HS-5 (cell line): ENCODE measurements around the gene FAM89B.

Experiments
- DNase-seq: peaks from one replicate; pipeline ENCODE4 v3.0.0-alpha.2; 2012; ENCODE audit warnings: low read depth

The FAM89B gene

DNA sequence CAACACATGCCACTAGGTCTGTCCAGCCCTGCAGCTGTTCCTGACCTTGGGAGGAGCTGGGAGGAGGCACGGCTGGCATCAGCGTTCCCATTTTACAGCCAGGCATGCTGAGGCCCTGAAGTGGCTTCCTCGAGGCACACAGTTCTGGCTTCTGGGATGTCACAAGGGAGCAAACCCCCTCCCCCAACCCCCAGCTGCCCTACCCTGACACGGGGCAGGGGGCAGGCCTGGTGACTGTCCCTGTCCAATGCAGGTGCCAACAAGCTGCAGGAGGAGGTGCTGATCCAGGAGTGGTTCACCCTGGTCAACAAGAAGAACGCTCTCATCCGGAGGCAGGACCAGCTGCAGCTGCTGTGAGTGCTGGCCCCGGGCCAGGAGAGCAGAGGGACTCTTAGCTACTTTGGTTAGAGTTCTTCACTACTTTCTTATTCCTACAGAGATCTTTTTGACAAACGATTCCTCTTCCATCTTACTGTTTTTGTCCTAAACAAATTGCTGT, 18.0 kb downstream of the FAM89B start:
- no peak for DNase-seq

DNA sequence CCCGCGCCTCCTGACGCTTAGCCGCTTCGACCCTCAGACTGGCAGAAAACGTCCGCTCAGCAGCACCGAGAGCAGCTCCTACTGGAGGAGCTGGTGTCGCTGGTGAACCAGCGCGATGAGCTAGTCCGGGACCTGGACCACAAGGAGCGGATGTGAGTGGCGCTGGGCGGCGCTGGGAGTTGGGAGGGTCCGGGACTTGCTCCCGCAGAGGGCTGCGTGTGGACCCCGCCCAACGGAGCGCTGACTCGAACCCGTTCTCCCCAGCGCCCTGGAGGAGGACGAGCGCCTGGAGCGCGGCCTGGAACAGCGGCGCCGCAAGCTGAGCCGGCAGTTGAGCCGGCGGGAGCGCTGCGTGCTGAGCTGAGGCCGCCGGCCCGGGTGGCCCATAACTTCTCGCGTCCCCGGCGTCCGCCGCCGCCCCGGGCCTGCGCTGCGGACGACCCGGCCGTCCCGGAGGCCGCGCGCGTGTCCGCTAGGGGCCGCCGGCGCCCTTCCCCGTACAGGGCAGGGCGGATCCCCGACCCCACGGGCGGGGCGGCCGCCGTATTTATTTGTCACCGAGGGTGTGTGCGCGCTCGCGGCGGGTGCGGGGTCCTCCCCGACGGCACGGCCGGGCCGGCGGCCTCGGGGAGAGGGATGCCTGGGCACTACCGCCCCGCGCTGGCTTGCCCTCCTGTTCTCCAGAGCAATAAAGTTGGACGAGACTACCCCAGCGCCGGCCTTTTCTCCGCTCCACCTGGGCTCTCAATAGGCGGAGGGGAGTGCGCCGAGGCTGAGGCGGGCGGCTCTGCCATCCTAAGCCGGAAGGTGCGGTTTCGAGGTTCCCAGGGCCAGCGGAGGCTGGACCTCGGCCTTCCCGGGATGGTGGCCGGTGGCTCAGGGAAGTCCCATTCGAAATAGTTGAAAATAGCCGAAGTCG, 19.9 kb downstream of the FAM89B start:
- no peak for DNase-seq

DNA sequence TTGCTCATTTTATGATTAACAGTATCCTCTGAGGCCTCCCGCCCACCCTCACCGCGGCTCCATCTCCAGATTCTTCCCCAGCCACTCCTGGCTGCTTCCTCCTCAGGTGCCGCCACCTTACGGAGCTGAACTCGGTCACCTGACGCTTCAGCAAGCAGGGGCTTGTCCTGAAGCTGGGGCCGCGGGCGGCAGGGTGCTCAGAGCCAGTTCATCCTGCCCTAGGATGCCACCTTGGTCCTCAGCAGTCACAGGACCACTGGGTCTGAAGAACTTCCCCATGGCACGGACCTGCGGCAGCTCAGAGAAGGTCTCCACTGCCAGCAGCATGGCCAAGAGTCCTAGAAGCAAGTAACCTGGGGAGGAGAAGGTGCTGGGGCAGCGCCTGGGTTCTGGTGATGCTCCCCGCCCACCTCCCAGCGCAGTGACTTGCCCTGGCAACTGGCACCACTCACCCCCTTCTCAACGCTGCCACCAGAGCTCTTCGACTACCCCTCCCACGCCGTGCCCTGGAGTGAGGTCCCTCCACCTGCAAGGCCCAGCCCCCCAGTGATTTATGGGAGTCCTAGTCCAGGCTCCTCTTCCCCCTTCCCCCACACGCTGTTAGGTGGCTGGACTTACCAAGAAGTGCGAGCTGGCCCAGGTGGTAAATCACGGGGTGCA, 20.6 kb downstream of the FAM89B start:
- no peak for DNase-seq

DNA sequence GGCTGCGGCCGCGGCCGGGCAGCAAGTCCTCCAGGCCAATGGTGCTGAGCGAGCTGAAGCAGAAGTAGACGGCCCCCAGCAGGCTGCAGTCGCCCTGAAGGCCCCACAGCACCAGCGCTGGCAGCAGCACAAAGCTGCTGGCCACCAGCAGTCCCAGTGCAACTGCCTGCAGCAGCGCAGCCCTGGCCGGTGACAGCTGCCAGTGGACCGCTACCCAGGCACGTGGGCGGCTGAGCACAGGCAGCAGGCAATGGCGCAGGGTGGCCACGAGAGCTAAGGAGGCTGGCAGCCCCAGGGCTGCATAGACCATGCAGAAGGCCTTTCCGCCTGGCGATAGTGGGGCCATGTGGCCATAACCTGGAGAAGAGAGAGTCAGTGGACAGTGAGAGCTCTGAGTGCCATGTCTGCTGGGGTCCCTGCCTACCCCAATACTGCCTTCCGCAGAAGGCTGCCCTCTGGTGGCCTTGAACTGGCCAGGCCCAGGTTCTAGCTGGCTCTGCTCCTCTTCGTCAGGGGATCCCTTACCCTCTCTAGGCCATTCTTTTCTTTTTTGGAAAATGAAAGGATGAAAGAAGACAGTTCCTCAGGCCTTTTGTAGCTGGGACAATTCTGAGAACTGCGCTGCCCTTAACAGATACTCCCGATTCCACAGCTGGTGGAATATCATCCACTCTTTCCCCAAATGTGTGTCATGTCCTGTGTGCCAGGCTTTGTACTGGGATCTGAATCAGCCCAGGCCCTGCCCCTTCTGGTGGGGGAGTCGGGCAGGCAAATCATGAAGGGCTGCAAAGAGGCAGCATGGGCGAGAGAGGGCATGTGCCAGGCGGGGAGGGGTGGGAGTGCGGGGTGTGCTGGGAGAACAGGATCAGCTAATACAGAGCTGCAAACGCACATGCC, 21.4 kb downstream of the FAM89B start:
- DNase-seq, result no peak

DNA sequence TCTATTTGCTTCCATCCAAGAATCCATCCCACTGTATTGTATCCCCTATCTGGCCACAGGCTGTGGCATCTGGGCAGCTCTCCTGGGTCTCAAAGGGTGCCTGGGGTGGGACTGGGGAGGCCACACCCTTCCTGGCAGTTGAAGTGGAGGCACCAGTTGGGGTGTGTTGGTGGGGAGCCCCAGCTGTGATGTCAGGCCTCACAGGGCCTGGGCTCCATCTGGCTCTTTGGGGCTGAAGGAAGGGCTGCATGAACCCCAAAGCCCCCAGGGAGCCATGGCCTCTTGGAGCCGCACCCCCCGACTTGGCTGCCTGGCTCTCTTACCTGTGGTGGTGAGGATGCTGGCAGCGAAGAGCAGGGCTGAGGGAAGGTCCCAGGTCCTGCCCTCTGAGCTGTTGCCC, 22.8 kb downstream of the FAM89B start:
- DNase-seq, result no peak

DNA sequence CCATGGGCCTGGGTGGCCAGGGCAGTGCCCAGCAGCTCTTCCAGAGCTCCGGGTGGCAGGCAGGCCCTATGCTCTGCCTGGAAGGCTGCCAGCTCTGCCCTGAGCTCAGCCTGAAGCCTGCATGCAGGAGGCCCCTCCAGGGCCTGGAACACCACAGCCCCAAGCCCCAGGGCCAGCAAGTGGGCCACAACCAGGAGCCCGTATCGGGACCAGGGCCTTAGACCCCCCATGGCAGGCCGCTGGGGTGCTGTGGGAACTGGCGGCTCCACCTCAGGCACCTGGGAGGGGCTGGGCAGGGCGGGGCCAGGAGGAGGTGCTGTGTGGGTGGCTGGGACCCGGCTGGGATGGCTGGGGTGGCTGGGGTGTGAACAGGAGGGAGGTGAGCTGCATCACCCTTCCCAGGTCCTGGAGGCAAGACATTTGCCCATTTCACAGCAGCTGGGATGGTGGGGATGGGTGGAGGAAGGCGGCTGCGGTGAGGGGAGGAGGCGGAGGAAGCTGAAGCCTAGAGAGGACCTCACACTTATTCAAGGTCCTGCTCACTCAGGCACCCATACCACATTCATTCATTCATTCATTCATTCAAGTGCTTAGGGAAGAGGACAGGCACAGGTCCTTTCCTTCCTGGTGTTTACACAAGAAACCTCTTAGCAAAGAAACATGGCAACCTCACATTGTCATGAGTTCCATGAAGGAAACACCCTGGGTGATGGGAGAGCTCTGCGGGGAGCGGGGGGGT, 23.4 kb downstream of the FAM89B start, which contains the start of gene KCNK7:
KCNK7 (minus strand) TSS at position 258 of the 739 bp plus-strand sequence; CDS start at position 230, 28 bp downstream.
- DNase-seq, result no peak

DNA sequence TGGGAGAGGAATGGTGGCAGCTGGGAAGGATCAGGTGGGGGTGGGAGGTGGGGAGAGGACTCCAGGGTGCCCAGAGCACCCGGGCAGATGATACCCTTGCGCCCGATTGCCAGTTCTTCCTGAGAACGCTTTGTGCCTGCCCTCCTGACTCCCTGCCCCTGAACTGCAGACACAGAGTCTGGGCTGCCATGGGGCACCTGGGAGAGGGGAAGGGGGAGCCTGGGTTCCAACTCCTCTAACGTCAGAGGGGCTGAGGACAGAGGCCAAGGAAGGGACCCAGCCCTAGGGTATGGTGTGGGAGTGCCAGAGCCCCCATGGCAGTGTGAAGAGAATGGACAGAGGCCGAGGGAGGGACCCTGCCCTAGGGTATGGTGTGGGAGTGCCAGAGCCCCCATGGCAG, 24.2 kb downstream of the FAM89B start:
- no peak for DNase-seq

DNA sequence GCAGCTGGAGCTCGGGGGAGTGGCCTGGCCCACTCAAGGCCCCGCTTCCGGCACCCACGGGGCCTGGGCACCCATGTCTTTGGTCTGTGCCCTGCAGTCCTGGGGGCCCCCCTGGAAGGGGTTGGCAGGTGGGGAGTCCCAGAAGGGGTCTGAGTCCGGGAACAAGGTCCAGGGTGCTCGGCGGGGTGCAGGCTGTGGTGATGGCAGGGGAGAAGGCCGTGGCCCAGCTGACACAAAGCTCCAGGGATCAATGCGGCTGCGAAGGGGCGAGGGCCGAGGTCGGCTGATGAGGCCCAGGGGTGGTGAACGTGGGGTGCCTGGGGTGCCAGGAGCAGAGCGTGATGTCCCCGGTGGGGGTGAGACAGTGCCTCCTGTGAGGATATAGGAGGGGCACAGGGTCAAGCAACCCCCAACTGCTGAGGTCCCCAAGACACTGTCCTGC, 25.9 kb downstream of the FAM89B start:
- DNase-seq, result no peak

DNA sequence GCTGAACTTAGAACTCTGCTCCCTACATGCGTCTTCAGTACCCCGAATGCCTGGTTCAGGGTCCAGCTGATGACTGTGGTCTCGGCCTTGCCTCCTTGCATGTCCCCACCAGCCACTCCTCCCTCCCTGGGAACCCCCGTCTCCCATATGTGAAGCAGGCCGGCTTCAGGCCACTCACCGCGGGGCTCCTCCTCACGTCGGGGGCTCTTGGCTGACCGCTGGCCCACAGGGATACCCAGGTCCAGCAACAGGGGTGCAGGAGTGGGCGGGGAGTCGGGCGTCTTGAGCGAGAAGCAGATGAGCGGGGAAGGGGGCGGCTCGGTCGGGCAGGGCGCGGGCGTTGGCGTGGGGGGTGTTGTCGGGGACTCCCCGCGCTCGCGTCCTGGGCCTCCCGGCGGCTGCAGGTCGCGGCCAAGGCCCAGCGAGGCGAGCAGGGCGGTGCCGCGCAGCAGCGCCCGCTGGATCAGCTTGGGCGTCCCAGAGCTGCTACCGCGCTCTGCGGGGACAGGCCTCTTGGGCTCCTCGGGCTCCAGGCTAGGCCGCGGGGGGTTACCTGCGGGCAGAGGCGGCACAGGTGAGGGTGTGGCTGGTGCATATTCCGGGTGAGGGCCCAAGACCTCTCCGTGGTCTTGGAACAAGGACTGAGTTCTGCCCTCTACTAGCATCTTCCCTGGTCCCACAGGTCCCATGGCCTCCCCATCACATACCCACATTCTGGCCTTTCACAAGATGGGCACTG, 27.0 kb downstream of the FAM89B start:
- DNase-seq, result no peak

DNA sequence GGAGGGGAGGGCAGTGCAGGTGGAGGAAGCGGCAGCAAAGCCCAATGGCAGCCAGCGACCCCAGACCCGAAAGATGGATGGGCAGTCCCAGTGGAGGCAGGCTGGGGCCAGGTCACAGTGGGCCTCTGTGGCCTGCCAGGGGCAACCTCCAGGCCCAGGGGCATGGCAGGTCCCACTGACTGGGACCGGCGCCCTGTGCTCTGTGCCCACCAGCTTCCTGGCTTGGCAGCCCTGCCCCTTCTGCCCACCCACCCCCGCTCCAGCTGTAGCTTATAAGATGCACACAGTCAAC, 27.6 kb downstream of the FAM89B start:
- DNase-seq, result no peak

DNA sequence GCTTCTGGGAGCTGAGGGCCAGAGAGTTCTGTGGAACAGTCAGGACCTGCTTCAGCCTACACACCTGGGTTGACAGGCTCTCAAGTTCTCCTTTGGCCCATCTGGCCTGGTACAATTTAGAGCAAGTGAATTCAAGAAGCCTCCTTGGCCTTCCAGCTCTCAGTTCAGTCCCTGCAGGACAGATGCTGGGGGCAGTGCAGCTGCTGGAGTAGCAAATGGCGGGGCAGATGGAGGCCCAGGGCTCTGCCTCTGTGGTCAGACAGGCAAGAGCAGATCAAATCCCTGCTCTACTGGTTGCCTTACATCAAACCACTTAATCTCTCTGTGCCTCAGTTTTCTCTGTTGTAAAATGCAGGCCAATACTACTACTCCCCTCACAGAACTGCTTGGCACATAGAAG, 31.9 kb downstream of the FAM89B start:
- no peak for DNase-seq

DNA sequence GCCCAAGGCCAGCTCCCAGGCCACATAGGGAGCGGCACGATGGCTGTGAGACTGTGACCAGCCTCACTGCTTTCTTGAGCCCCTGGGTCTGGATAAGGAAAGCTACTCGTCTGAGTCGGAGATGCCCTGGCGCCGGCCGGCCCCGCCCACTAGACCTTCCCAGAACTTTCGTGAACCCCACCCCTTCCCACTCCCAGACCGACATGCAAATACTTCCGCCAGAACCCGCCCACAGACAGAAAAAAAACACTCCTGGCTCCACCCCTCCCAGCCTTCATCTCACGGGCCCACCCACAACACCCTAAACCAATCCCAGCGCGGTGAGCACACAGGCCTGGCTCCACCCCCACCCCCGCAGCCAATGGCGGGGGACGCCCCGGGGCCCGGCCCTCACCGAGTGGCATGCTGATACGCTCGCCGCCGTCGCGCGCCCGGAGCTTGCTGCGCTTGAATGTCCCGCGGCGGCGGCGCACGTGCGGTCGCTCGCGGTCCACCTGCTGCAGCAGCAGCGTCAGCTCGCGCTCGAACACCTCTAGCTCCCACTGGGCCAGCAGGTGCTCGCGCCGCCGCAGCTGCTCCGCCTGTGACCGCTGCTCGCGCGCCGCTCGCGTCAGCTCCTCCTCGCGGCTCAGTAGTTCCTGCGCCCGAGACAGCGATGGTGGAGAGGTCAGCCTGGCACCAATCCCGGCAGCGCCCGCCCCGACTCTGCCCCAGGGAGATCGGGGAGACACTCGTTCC, 34.7 kb downstream of the FAM89B start:
- DNase-seq, result peak; percentile 37

DNA sequence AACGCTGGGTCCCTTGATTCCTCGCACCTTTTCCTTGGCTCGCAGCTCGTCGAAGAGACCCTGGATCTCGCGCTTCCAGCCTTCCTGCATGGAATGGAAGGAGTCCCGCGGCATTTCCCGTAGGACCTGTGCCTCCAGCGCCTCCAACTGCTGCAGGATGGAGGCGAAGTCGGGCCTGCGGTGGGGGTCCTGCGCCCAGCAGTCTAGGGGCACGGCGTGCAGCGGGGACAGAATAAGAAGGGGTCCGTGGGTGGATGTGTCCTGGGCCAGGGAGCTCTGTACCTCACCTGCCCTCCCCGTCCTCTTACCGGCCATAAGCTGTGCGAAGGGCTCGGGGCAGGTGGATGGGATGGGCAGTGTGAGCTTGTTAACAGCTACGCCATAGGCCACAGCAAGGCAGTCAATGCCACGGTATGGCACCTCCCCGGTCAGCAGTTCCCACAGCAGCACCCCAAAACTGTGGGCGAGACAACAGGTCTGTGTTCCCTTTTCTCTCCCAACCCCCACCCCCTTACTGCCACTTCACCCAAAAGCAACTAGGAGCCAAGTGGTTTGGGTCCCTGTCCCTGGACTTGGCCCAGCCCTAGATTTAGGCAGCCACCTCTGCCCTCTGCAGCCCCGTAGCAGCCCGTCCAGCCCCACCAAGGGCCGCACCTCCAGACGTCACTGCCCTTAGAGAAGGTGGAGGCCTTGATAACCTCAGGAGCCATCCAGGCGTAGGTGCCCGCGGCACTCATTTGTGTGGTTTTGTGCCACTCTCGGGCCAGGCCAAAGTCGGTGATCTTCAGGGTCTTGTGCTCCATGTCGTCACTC, 35.5 kb downstream of the FAM89B start:
- no peak for DNase-seq

DNA sequence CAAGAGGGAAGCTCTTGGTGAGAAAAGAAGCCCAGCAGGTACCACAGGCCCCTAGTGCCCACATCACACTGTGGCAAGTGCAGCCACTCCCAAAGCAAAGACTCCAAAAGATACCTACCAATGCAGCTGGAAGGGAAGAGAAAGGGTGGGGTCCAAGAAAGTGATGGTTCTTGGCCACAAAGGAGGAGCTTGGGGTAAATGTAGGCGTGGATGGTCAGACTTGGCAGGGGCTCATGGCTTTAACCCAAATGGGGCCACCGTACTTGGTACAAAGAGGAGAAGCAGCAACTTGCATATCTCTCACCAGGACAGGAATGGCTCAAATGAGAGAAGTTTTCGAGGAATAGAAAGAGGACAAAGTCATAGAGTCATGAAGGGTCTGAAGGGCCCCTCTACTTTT, 36.9 kb downstream of the FAM89B start:
- no peak for DNase-seq

DNA sequence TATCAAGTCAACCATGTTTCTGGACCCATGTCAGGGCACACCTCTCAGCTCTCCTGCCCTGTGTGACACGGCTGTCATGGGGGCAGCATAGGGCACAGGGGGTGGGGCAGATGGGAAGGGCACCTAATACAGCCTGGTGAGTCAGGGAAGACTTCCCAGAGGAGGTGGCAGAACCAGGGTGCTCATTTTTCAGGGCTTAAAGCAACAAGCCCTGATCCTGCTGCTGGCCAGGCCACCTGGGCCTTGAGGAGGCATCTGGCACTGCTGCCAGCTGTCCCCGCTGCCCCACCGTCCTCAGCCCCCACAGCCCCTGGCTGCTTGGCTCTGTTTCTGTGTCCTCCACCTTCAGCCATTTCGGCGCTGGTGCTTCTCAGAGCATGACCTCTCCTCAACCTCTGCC, 37.3 kb downstream of the FAM89B start:
- DNase-seq, result no peak

DNA sequence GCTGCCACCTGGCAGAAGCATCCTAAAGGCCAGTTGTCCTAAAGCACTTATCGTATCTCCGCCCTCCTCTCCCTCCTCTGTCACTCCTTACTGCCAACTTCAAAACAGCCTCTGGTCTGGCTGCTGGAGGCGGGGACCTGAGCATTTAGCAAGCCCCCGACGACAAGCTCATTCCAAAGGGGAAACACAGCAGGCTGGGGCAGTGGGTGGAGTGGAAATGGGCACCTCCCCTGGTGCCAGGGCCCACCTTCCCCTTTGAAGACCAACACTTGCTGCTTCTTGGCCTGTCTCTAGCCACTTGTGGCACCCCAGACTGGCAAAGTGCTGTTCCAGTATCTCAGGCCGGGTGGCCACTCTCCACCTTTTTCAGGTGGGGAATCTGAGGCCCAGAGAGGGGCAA, 38.1 kb downstream of the FAM89B start:
- DNase-seq, result no peak

DNA sequence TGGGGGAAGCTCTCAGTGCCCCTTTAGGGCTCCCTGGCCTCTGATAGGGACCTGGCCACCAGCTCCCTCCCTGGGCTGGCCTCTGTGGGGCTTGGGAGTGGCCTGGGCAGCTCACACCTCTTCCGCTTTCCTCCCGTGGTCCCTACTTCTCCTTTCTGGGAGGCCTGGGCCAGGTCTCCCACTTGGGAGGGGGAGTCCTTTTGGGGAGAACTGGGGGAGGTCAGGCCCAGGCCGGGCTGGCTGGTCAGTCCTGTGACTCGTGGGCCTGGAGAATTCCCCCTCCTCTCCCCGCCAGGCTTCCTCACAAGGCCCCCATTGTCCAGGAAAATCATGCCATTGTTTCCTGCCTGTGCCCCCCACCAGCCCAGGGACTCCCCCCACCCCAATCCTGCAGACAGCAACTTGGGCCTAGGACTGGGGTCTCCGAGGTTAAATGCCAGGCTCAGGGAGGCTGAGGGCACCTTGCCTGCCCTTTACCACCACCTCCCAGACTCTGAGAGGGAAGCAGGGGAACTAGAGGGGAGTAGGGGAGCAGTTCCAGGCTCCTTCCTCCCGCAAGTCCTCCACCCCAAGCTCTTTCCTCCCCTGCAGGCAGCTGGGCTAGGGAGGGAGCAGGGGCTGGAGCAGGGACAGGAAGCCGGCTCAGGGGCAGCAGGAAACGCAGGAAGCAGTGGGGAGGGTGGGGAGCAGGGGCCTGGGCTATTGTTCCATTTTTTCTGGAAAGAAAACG, 38.9 kb downstream of the FAM89B start:
- DNase-seq, result no peak

DNA sequence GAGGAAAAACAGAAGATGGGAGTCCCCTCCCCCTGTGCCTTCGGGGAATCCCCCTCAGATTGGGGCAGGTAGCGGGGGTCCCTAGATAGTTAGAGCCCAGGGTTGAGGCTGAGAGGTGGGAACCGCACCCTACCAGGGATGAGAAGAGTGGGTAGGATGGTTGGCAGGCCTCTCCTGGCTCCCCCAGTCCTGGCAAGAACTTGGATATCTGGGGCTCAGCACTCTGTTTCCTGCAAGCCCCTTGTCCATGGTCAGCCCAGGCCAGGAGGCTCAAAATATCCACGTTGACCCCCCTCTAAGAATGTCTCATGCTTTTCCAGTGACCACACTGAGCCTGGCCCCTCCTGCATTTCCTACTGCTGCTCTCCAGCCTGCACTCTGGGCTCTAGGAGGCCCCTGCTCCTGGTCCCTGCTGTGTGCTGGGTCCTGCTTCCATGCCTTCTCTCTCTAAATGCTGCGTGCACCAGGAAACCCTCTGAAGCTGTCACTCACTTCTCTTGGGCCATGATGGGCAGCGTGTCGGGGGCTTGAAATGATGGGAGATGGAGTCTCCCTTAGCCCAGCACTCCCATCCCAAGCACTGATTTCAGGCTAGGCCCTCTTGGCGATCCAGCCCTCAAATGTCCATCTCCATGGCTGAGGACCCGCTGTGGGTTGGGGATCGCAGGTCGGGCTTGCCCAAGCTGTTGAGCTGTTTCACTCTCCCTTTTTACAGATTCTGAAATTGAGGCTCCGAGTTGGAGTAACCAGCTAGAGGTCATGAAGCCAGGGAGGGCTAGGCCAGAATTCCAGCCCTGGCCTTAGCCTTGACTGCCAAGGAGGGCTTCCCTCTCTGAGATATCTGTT, 39.6 kb downstream of the FAM89B start:
- DNase-seq, result no peak
